ENCODE measurements around the gene WNT10A. TPM values are rescaled to one million over a fixed set of nuclear protein-coding genes. Genes with fewer than 3 reads are reported as not detected.

Gene WNT10A
- total and polyA plus RNA-seq, 12 donors, result 0.01 to 0.56 (median 0.18) TPM; not detected in 8

GRCh38 chr2:218857371-218858137 lies 23.1 kb upstream of the WNT10A start:
- DNase-seq, result no peak
- Histone ChIP-seq H3K36me3 (no peaks in the 10 kb centered on the region), H3K27me3 (peaks cover 8 to 98% (median 83%) of the 10 kb centered on the region in 7 donors), H3K4me1 (peaks cover 5 to 32% (median 16%) of the 10 kb centered on the region in 9 donors), H3K27ac (no peak overlapping the region), H3K9me3 (no peaks in the 10 kb centered on the region), H3K4me3 (no peak overlapping the region)
- no peak for ATAC-seq
- WGBS, 2 donors, result 7 to 24% methylated on average over 10 of the region's 10 CpGs
- no peak for TF ChIP-seq CTCF (IDR thresholded peaks at IDR 0.05)
- intact Hi-C loops (cut with DNase I), result loop anchor here in 2 of 10 donors (10.0 kb wide), 1 partner anchor 297 kb away; no protein-coding TSS in a partner anchor

GRCh38 chr2:218858138-218858445 lies 22.6 kb upstream of the WNT10A start:
- peaks cover 8 to 98% (median 83%) of the 10 kb centered on the region in 7 donors for H3K27me3 ChIP-seq
- H3K36me3 ChIP-seq, result no peaks in the 10 kb centered on the region
- WGBS, 2 donors, result 0 to 34% methylated on average over 1 of the region's 1 CpG
- H3K4me3 ChIP-seq, result no peak overlapping the region
- no peak for ATAC-seq
- intact Hi-C loops (cut with DNase I), result loop anchor here in 2 of 10 donors (10.0 kb wide), 1 partner anchor 297 kb away; no protein-coding TSS in a partner anchor
- TF ChIP-seq CTCF (IDR thresholded peaks at IDR 0.05), result no peak
- peaks cover 5 to 32% (median 16%) of the 10 kb centered on the region in 9 donors for H3K4me1 ChIP-seq
- no peaks in the 10 kb centered on the region for H3K9me3 ChIP-seq
- DNase-seq, result no peak
- H3K27ac ChIP-seq, result no peak overlapping the region

GRCh38 chr2:218858671-218859555 lies 21.7 kb upstream of the WNT10A start:
- WGBS, 2 donors, result 8 to 13% methylated on average over 51 of the region's 51 CpGs
- ATAC-seq, result no peak
- peaks cover 8 to 98% (median 84%) of the 10 kb centered on the region in 7 donors for H3K27me3 ChIP-seq

More at GRCh38 chr2:218858671-218859555, 21.7 kb upstream of the WNT10A start:
- TF ChIP-seq CTCF (IDR thresholded peaks at IDR 0.05), result no peak
- Histone ChIP-seq H3K27ac (no peak overlapping the region), H3K4me1 (peaks cover 5 to 32% (median 16%) of the 10 kb centered on the region in 9 donors), H3K9me3 (no peaks in the 10 kb centered on the region), H3K4me3 (peak overlapping the region in 9 of 10 donors; percentile 24 to 54 (median 44)), H3K36me3 (no peaks in the 10 kb centered on the region)
- intact Hi-C loops (cut with DNase I), result loop anchor here in 2 of 10 donors (10.0 kb wide), 1 partner anchor 296 kb away; no protein-coding TSS in a partner anchor
- DNase-seq, result no peak
